Rectal smooth muscle tissue (tissue), 1 donor: Measurements from ENCODE around the gene DTNBP1.

Experiments used
- H3K27ac ChIP-seq: one replicate; pipeline ENCODE4 v1.7.0; 2013; ENCODE audit warnings: low read depth, low read length, inconsistent platforms
- H3K27me3 ChIP-seq: one replicate; pipeline ENCODE4 v1.7.0; 2013; ENCODE audit warnings: low read length; ENCODE audit not compliant: control insufficient read depth, insufficient read depth
- H3K36me3 ChIP-seq: one replicate; pipeline ENCODE4 v1.7.0; 2013; ENCODE audit warnings: low read length; ENCODE audit not compliant: control insufficient read depth, insufficient read depth
- H3K4me1 ChIP-seq: one replicate; pipeline ENCODE4 v1.7.0; 2013; ENCODE audit warnings: low read length; ENCODE audit not compliant: control insufficient read depth, insufficient read depth
- H3K4me3 ChIP-seq: one replicate; pipeline ENCODE4 v1.7.0; 2013; ENCODE audit warnings: low read length
- H3K9ac ChIP-seq: one replicate; pipeline ENCODE4 v1.7.0; 2013; ENCODE audit warnings: low read length

Gene DTNBP1

DNA sequence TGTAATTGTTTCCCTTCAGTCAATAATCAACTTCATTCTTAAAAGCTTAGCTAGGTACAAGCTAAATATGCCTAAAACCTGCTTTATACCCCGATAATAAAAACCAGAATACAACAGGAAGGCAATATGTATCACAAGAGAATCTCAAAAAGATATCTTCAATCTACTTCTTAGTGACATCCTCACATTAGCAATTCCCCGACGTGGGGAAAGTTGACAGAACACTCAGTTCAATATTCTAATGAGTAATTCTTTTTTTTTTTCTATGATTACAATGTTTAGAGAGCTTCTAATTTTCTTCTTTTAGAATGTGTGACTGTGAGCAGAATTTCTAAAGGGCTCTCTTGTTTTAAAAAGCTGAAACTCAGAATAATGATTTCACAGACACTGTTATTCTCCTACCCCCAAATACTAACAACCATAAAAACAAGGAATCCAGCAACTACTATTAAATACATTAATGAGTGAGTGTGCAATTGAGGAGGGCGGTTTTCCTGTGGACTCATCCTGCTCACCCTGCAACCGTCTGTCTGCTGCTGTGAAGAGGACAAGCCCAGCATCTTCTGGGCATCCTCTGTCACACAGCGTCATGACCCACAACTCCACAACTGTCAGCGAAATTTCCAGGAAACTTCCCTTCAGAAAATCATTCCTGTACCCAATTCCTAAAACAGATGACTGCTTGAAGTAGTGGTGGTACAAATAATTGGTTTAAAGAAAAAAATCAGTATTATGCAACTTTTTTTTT lies 68.1 kb downstream of the DTNBP1 start:
- Histone ChIP-seq H3K27ac (no peak overlapping the region), H3K4me3 (no peak overlapping the region), H3K4me1 (no peaks in the 10 kb centered on the region), H3K27me3 (no peaks in the 10 kb centered on the region), H3K36me3 (no peaks in the 10 kb centered on the region), H3K9ac (no peak overlapping the region)

DNA sequence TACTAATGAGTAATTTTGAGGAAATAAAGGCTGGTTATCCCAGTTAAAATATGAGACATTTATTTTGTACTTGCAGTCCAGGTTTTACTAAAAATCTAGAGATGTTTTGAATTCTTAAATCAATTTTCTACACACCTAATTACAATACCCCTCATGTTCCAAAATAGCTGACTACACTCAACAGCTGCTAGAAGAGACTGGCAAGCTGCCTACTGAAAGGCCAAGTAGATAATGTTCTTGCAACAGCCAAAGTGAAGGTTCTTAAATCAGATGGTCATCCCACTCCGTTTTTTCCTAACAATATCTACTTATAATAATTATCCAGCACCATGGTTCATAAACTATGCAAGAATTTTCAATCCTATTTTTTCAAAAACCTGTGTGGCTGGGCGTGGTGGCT lies 69.0 kb downstream of the DTNBP1 start:
- Histone ChIP-seq H3K27ac (no peak overlapping the region), H3K9ac (no peak overlapping the region), H3K4me3 (no peak overlapping the region), H3K4me1 (no peaks in the 10 kb centered on the region), H3K27me3 (no peaks in the 10 kb centered on the region), H3K36me3 (no peaks in the 10 kb centered on the region)

DNA sequence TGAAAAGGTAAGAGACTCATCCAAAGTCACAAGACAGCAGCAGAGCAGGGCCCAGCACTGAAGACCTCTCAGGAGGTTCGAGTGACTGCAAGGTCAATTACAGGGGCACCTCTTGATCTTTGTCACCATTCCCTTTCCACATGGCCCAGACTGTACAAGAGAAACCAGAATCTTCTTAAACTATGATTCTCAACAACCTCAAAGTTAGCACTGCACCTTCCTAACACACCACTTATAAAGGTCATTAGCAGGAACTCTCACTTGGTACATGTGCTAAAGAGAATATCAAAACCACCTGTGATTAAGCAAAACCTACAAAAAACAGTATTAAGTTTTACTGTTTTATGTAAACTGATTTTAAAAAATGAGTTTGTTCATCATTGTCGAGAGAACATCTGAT lies 70.2 kb downstream of the DTNBP1 start:
- Histone ChIP-seq H3K27me3 (no peaks in the 10 kb centered on the region), H3K4me1 (no peaks in the 10 kb centered on the region), H3K4me3 (no peak overlapping the region), H3K9ac (no peak overlapping the region), H3K27ac (no peak overlapping the region), H3K36me3 (no peaks in the 10 kb centered on the region)

DNA sequence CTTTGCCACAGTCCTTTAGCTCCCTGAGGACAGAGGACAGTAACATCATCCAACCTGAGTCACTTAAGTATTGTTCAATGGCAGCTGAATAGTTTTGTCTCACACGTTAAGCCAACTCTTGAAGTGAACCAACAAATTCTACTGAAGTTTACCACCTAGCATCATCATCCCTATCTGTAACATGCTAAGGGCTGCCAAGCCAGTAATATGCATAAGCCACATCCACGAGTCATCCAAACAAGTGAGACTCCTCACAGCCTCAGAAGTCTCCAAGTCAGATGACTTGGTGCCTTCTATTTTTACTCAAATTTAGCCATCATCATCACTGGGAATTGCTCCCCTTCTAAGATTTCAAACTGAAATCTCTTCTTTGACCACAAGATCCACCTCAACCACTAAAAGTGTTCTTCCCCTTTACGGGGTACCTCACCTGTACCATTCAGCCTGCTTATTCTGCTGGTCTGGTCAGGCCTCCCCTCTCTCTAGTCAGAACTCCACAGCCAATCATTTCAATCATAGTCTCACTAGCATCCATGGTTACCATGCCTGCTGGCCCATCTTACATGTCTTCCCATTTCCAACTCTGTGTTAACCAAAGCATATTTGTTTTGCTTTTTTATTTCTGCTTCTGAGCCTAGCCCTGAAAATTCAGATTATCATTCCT lies 73.7 kb downstream of the DTNBP1 start:
- H3K4me1 ChIP-seq: no peaks in the 10 kb centered on the region
- H3K4me3 ChIP-seq: no peak overlapping the region
- no peak overlapping the region for H3K9ac ChIP-seq
- no peaks in the 10 kb centered on the region for H3K27me3 ChIP-seq
- no peaks in the 10 kb centered on the region for H3K36me3 ChIP-seq
- H3K27ac ChIP-seq: no peak overlapping the region

DNA sequence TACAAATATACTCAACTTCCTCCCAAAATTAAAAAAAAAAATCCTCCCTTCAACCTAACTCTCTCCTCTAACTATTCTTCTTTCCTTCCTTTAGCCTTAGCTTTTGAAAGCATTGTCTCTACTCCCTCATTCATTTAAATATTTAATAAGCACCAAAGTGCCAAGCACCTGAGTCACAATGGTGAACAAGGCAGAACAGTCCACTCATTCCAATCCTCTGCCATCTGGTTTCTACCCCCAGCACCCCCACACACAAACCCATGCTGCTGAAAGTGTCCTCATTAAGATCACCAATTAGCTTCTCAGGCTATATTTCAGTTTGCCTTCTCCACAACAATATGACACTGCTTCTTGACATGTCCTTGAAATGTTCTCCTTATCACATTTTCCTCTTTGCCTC lies 76.3 kb downstream of the DTNBP1 start:
- H3K4me1 ChIP-seq: no peaks in the 10 kb centered on the region
- no peak overlapping the region for H3K27ac ChIP-seq
- no peak overlapping the region for H3K4me3 ChIP-seq
- H3K36me3 ChIP-seq: no peaks in the 10 kb centered on the region
- no peaks in the 10 kb centered on the region for H3K27me3 ChIP-seq
- no peak overlapping the region for H3K9ac ChIP-seq

DNA sequence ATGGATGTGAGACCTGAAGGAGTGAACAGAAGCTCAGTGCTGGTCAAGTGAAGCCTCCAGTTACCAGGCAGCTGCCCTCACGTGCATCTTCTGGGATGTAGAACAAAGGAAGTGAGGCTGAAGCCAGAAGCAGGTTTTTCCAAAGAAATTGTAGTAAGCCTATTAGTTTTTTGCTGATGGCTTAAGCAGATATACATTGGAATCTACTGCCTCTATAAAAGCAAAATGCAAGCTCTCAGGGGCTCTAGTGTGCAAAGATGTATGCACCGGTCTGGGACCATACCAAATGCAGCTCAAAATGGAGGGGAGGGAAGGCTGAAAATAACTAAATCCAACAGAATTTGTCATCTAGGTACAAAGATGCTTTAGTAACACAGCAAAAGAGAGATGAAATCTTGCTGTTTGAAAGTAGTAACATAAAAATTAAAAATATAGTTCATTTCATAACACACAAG lies 77.0 kb downstream of the DTNBP1 start:
- Histone ChIP-seq H3K27me3 (no peaks in the 10 kb centered on the region), H3K4me1 (no peaks in the 10 kb centered on the region), H3K9ac (no peak overlapping the region), H3K27ac (no peak overlapping the region), H3K4me3 (no peak overlapping the region), H3K36me3 (no peaks in the 10 kb centered on the region)

DNA sequence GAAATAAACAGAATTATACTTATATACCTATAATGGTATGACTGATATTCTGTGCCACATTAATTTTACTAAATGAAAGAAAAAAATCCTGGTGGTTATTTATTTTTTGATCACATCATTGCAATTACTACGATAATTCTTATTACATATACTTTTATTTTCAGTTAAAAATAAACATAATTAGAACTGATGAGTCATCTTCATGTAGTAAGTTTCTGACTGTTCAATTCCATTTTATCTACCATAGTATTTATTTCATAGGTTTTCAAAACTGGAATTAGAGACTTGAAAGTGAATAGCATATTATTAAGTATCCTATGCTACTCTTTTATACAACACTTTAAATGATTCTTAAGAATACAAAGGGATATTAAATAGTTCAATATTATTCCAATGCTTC lies 80.3 kb downstream of the DTNBP1 start:
- H3K9ac ChIP-seq: no peak overlapping the region
- no peaks in the 10 kb centered on the region for H3K27me3 ChIP-seq
- no peak overlapping the region for H3K4me3 ChIP-seq
- H3K27ac ChIP-seq: no peak overlapping the region
- no peaks in the 10 kb centered on the region for H3K36me3 ChIP-seq
- H3K4me1 ChIP-seq: no peaks in the 10 kb centered on the region

DNA sequence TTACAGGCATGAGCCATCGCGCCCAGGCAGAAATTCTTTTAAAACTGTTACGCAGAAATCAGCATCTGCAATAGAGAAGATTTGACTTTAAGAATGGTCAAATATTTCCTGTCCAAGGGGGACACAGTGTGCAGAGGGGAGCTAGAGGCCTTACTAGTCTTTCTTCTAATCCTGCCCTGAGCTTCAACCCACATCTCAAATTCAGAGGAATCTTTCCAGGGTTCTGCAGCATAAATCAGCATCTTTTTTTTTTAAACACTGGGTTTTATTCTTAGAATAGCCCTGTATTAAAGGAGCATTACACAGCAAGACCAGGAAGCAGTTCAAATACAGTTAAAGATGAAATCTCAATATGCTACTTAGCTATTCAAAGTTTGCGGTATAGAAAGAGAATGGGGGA lies 81.1 kb downstream of the DTNBP1 start:
- Histone ChIP-seq H3K27me3 (no peaks in the 10 kb centered on the region), H3K36me3 (no peaks in the 10 kb centered on the region), H3K4me1 (no peaks in the 10 kb centered on the region), H3K27ac (no peak overlapping the region), H3K9ac (no peak overlapping the region), H3K4me3 (no peak overlapping the region)

DNA sequence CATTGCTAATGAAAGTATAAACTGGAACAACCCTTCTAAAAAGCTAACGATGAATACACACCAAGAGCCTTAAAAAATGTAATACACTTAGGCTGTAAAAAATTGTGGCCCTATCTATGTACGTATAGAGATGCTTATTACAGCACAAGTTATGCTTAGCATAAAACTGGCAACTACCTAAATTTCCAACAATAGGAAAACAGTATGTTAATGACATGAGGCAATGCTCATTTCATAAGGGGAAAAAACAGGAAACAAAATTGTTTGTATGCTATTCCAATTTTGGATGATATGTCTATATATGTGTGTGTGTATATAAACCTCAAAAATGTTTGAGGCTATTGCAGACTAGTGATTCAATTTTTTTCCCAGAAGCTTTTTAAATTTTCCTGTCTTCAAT lies 82.5 kb downstream of the DTNBP1 start:
- H3K27me3 ChIP-seq: no peaks in the 10 kb centered on the region
- H3K4me3 ChIP-seq: no peak overlapping the region
- H3K27ac ChIP-seq: no peak overlapping the region

DNA sequence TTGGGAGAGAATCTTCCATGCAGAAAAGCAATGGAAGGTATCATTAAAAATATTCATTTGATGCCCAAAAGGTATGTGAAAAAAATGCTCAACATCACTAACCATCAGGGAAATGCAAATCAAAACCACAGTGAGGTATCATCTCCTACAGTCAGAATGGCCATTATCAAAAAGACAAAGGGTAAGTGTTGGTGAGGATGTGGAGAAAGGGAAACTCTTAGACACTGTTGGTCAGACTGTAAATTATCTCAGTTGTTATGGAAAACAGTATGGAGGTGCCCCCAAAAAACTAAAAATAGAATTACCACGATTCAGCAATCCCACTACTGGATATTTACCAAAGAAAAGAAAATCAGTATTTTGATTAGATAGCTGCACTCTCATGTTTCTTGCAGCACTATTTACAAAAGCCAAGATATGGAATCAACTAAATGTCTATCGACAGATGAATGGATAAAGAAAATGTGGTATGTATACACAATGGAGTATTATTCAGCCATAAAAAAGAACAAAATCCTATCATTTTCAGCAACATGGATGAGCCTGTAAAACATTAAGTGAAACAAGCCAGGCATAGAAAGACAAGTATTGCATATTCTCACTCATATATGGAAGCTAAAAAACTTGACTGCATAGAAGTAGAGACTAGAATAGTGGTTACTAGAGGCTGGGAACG lies 84.0 kb downstream of the DTNBP1 start:
- no peak overlapping the region for H3K27ac ChIP-seq
- H3K4me1 ChIP-seq: no peaks in the 10 kb centered on the region
- H3K27me3 ChIP-seq: no peaks in the 10 kb centered on the region
- no peak overlapping the region for H3K4me3 ChIP-seq
- no peaks in the 10 kb centered on the region for H3K36me3 ChIP-seq
- H3K9ac ChIP-seq: no peak overlapping the region

More for the DNA sequence above, 82.5 kb downstream of the DTNBP1 start:
- no peaks in the 10 kb centered on the region for H3K36me3 ChIP-seq
- H3K4me1 ChIP-seq: no peaks in the 10 kb centered on the region
- H3K9ac ChIP-seq: no peak overlapping the region

DNA sequence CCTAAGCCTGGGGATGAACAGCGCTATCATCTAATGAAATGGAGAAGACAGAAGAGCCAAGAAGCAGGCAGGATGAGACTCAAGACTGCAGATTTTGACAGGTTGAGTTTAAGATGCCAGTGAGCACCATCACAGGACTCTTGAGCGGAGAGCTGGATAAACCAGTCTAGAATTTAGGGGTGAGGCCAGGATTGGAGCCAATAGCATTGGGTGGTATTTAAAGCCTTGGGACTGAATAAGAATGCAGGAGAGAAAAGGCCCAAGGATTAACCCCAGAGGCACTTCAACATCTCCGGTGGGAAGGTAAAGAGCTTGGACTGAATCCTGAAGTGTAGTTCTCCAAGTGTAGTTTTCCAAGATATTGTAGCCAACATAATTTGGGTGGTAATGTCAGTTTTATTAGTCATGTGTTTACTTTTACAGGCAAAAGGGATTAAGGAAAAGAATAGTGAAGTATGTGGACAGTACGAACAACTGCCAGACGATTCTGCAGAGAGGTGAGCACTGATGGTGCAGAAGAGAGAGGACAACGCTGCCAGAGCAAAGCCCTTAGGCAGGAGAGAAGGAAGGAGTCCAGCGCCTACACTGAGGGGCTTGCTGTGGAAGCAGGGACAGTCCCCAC lies 85.2 kb downstream of the DTNBP1 start:
- Histone ChIP-seq H3K4me3 (no peak overlapping the region), H3K27ac (no peak overlapping the region), H3K27me3 (no peaks in the 10 kb centered on the region), H3K36me3 (no peaks in the 10 kb centered on the region), H3K9ac (no peak overlapping the region), H3K4me1 (no peaks in the 10 kb centered on the region)

DNA sequence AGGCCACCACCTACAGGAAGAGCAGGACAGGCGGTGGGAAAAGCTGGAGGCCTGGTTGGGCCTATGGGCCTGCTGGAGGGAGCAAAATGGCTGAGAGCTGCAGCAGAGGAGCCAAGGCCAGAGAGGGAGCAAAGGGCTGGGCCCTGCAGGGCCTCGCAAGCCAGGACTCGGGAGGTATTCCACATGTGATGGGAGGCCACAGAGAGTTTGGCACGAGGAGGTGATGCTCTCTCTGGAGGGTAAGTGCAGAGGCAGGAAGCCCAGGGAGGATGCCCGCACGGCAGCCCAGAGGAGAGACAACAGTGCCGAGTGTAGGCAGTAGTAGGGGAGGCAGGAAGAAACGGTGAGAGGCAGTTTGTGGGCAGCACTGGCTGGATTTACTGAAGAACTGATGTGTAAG lies 85.7 kb downstream of the DTNBP1 start:
- Histone ChIP-seq H3K27ac (no peak overlapping the region), H3K27me3 (no peaks in the 10 kb centered on the region), H3K9ac (no peak overlapping the region), H3K4me1 (no peaks in the 10 kb centered on the region), H3K4me3 (no peak overlapping the region), H3K36me3 (no peaks in the 10 kb centered on the region)
